H1 (cell line): Measurements from ENCODE around the gene PROCR. TPM values are rescaled to one million over a fixed set of nuclear protein-coding genes. Genes with fewer than 3 reads are reported as not detected.

Experiments used
- CTCF ChIA-PET: fragments of 300-600 bp; sonication (Branson Sonifier 250); formaldehyde crosslinking; loops from one replicate; lab custom pipeline; 2021; ENCODE audit not compliant: partially characterized antibody; lab: Charles Lee
- POLR2A ChIA-PET: fragments of 300-600 bp; sonication (Branson Sonifier 250); formaldehyde crosslinking; loops from one replicate; lab custom pipeline; 2021; ENCODE audit warnings: inconsistent platforms; ENCODE audit not compliant: partially characterized antibody; lab: Charles Lee
- DNase-seq, 2 experiments: peaks; one replicate each; pipeline versions ENCODE4 v3.0.0 to v3.0.0-alpha.2; 2010 to 2022; ENCODE audit warnings: low spot score in 2 of 2, low read depth in 1 of 2, mixed read lengths in 1 of 2
- FAIRE-seq: peaks from 2 replicates; lab custom pipeline; 2011; peaks lifted over from hg19 to GRCh38; lab: Jason Lieb, UNC
- H2AFZ ChIP-seq: 2 replicates; pipeline ENCODE4 v1.8.1; 2012; ENCODE audit warnings: low read length, inconsistent platforms
- H2AK5ac ChIP-seq: 2 replicates; pipeline ENCODE4 v1.6.1; 2013; ENCODE audit warnings: low read depth, low read length
- H2BK120ac ChIP-seq: replicated peaks from 2 replicates; pipeline ENCODE3; 2013; ENCODE audit warnings: low read depth, low read length, inconsistent platforms
- H2BK12ac ChIP-seq: 2 replicates; pipeline ENCODE4 v1.6.1; 2013; ENCODE audit warnings: low read depth, low read length
- H2BK15ac ChIP-seq: 2 replicates; pipeline ENCODE4 v1.6.1; 2013; ENCODE audit warnings: low read length
- H2BK20ac ChIP-seq: 2 replicates; pipeline ENCODE4 v1.6.1; 2013; ENCODE audit warnings: low read length
- H2BK5ac ChIP-seq: 2 replicates; pipeline ENCODE4 v1.6.1; 2013; ENCODE audit warnings: low read depth, low read length
- H3K14ac ChIP-seq: 2 replicates; pipeline ENCODE4 v1.6.1; 2013; ENCODE audit warnings: inconsistent platforms; ENCODE audit not compliant: insufficient read length
- H3K18ac ChIP-seq: 2 replicates; pipeline ENCODE4 v1.6.1; 2013; ENCODE audit warnings: low read length; ENCODE audit errors: extremely low read depth
- H3K23ac ChIP-seq: 2 replicates; pipeline ENCODE4 v1.6.1; 2013; ENCODE audit warnings: inconsistent platforms; ENCODE audit not compliant: insufficient read length
- H3K23me2 ChIP-seq: 2 replicates; pipeline ENCODE4 v1.6.1; 2013; ENCODE audit warnings: low read depth, low read length
- H3K27ac ChIP-seq: 2 replicates; pipeline ENCODE4 v1.6.1; 2011; ENCODE audit warnings: low read depth, low read length, inconsistent platforms
- H3K27me3 ChIP-seq, 4 experiments: replicated peaks in 1 of 4; 1 replicate in 1 of 4; 2 replicates in 3 of 4; pipeline versions ENCODE4 v1.6.1 to v1.8.1; 2011 to 2013; ENCODE audit warnings: low read length in 3 of 4, mild to moderate bottlenecking in 3 of 4, inconsistent platforms in 2 of 4, mixed read lengths in 2 of 4, moderate library complexity in 1 of 4; ENCODE audit not compliant: control insufficient read depth in 3 of 4, insufficient read depth in 3 of 4; ENCODE audit errors: extremely low read depth in 1 of 4
- H3K36me3 ChIP-seq, 4 experiments: 2 replicates each; pipeline versions ENCODE4 v1.6.1 to v1.8.1; 2011 to 2013; ENCODE audit warnings: mild to moderate bottlenecking in 4 of 4, low read length in 3 of 4, moderate library complexity in 2 of 4, control low read depth in 1 of 4, inconsistent platforms in 1 of 4; ENCODE audit not compliant: insufficient read depth in 4 of 4, control insufficient read depth in 2 of 4
- H3K4ac ChIP-seq: replicated peaks from 2 replicates; pipeline ENCODE3; 2013; ENCODE audit warnings: low read length, low read depth, mixed read lengths, inconsistent platforms; ENCODE audit not compliant: insufficient read length
- H3K4me1 ChIP-seq, 4 experiments: replicated peaks in 1 of 4; 1 replicate in 1 of 4; 2 replicates in 3 of 4; pipeline versions ENCODE4 v1.6.1 to v1.8.1; 2011 to 2013; ENCODE audit warnings: low read length in 3 of 4, inconsistent platforms in 2 of 4, mixed read lengths in 1 of 4; ENCODE audit not compliant: insufficient read depth in 4 of 4, control insufficient read depth in 3 of 4
- H3K4me2 ChIP-seq, 2 experiments: 2 replicates each; pipeline versions ENCODE4 v1.6.1 to v1.8.1; 2011 to 2013; ENCODE audit warnings: low read depth in 2 of 2, low read length in 2 of 2, control low read depth in 1 of 2, inconsistent platforms in 1 of 2, mild to moderate bottlenecking in 1 of 2; ENCODE audit not compliant: insufficient read depth in 1 of 2
- H3K4me3 ChIP-seq, 4 experiments: fragments of 200-600, 300-600 bp in 1 of 4; sonication (generic), shearing (Covaris generic), sonication (Bioruptor Twin) in 1 of 4; 2 replicates each; pipeline versions ENCODE4 v1.5.1 to v1.8.1; 2011 to 2016; ENCODE audit warnings: low read length in 4 of 4, low read depth in 3 of 4, control low read depth in 2 of 4, inconsistent platforms in 2 of 4, mild to moderate bottlenecking in 2 of 4, mixed read lengths in 1 of 4, moderate library complexity in 1 of 4; ENCODE audit not compliant: insufficient read depth in 2 of 4; ENCODE audit errors: extremely low read depth in 1 of 4
- H3K56ac ChIP-seq: replicated peaks from 2 replicates; pipeline ENCODE3; 2013; ENCODE audit warnings: low read depth, mild to moderate bottlenecking, mixed read lengths, low read length, inconsistent platforms; ENCODE audit not compliant: insufficient read length
- H3K79me1 ChIP-seq: 2 replicates; pipeline ENCODE4 v1.6.1; 2013; ENCODE audit warnings: low read depth, low read length, control low read depth
- H3K79me2 ChIP-seq, 2 experiments: 2 replicates each; pipeline versions ENCODE4 v1.6.1 to v1.8.1; 2012 to 2013; ENCODE audit warnings: low read length in 2 of 2, mild to moderate bottlenecking in 2 of 2, inconsistent platforms in 1 of 2; ENCODE audit not compliant: insufficient read depth in 2 of 2, control insufficient read depth in 1 of 2
- H3K9ac ChIP-seq, 4 experiments: replicated peaks in 1 of 4; 1 replicate in 1 of 4; 2 replicates in 3 of 4; pipeline versions ENCODE4 v1.6.1 to v1.8.1; 2011 to 2013; ENCODE audit warnings: low read depth in 3 of 4, low read length in 3 of 4, control low read depth in 2 of 4, mild to moderate bottlenecking in 2 of 4, moderate library complexity in 2 of 4, inconsistent platforms in 1 of 4; ENCODE audit errors: extremely low read depth in 1 of 4
- H3K9me3 ChIP-seq, 2 experiments: 2 replicates each; pipeline versions ENCODE4 v1.6.1 to v1.8.1; 2012 to 2013; ENCODE audit warnings: mild to moderate bottlenecking in 2 of 2, moderate library complexity in 2 of 2, control low read depth in 1 of 2, inconsistent platforms in 1 of 2, low read depth in 1 of 2, low read length in 1 of 2, mixed read lengths in 1 of 2; ENCODE audit not compliant: insufficient read depth in 2 of 2
- H4K20me1 ChIP-seq, 2 experiments: replicated peaks in 1 of 2; 2 replicates each; pipeline versions ENCODE3 to v1.8.1; 2011 to 2013; ENCODE audit warnings: inconsistent platforms in 2 of 2, low read length in 2 of 2, mild to moderate bottlenecking in 1 of 2; ENCODE audit not compliant: insufficient read depth in 2 of 2, control insufficient read depth in 1 of 2
- H4K5ac ChIP-seq: 2 replicates; pipeline ENCODE4 v1.6.1; 2013; ENCODE audit warnings: low read length, low read depth, mixed read lengths, inconsistent platforms; ENCODE audit not compliant: insufficient read length
- H4K8ac ChIP-seq: 2 replicates; pipeline ENCODE4 v1.8.0; 2013; ENCODE audit warnings: mild to moderate bottlenecking, moderate library complexity, low read length, inconsistent platforms; ENCODE audit not compliant: insufficient read depth; ENCODE audit errors: extremely low read depth
- H4K91ac ChIP-seq: replicated peaks from 2 replicates; pipeline ENCODE3; 2013; ENCODE audit warnings: low read length, mixed read lengths, inconsistent platforms; ENCODE audit not compliant: insufficient read length
- BRCA1 ChIP-seq: IDR thresholded peaks from 2 replicates; pipeline ENCODE4 v1.6.1; 2012; ENCODE audit warnings: low read depth, low read length, improper control_type of control experiment
- GABPA ChIP-seq: IDR thresholded peaks from 2 replicates; pipeline ENCODE4 v1.6.1; 2011; ENCODE audit warnings: mild to moderate bottlenecking, low read length, moderate library complexity, borderline replicate concordance; ENCODE audit not compliant: insufficient read depth
- WGBS, 2 experiments: shearing (Covaris generic) in 1 of 2; methylation state at CpG; one replicate each; pipeline versions ENCODE4 v1.1.6 to v1.1.7; 2013 to 2015; ENCODE audit warnings: low lambda C conversion rate in 2 of 2, mixed read lengths in 2 of 2, inconsistent platforms in 1 of 2, low coverage in 1 of 2, missing lambda C conversion rate in 1 of 2; ENCODE audit not compliant: insufficient replicate concordance in 2 of 2, insufficient coverage in 1 of 2, insufficient read length in 1 of 2; ENCODE audit errors: extremely low coverage in 1 of 2, missing lambda C conversion rate in 1 of 2; 5-methylcytosine and 5-hydroxymethylcytosine counted together
- polyA plus RNA-seq, 7 experiments: library from polyadenylated mRNA; depleted of rRNA in 3 of 7; stranded (reverse) in 5 of 7; unstranded in 2 of 7; fragments of >200 nt in 5 of 7; fragments of 200-250 nt in 2 of 7; gene quantifications; 1 replicate in 5 of 7; 2 replicates in 1 of 7; 4 replicates in 1 of 7; pipeline versions ENCODE4 v1.2.1 to v1.2.3, GENCODE V29; 2011 to 2013; ENCODE audit warnings: missing spikeins in 2 of 7, mixed read lengths in 2 of 7
- total RNA-seq: library from RNA; stranded (reverse); fragmentation: NEBNext Ultra II Directional; extraction: Animal tissue kit (Norgen Biotek cat#: 25700); gene quantifications from 2 replicates; pipeline ENCODE4 v1.2.1, GENCODE V29; 2021

The PROCR gene
- total and polyA plus RNA-seq, 2 of the 8 experiments (the other 6 are each of a cell fraction or from before 2014, with no cell fraction given), result 21.3 to 42.9 TPM

- no peak overlapping the region for H3K56ac ChIP-seq
- H2AFZ ChIP-seq, result peak overlapping the region; percentile 18
- ChIA-PET CTCF (no interaction called here), POLR2A (no interaction called here)
- FAIRE-seq (no peak), DNase-seq (no peak)
- peaks cover 6% of the 10 kb centered on the region; the same call in 1 of the 2 replicates for H3K23me2 ChIP-seq
- peaks cover 0 to 14% (median 8%) of the 10 kb centered on the region in 4 experiments; a peak in 6 of 7 replicates for H3K4me1 ChIP-seq
- peaks cover 0 to 2% (median 0%) of the 10 kb centered on the region in 4 experiments; a peak in 2 of 7 replicates for H3K27me3 ChIP-seq
- H3K18ac ChIP-seq, result peak overlapping the region; percentile 72
- no peaks in the 10 kb centered on the region for H3K36me3 ChIP-seq
- no peak overlapping the region for H3K14ac ChIP-seq
- WGBS, 2 experiments, result 86% methylated on average over 3 of the region's 3 CpGs; no CpG with 5 or more reads in 1 of the 2 experiments
- H2BK5ac ChIP-seq, result 0 out of 2 replicates have a peak overlapping the region, but pooled peaks have one; percentile 62
- no peak overlapping the region; the same call in 1 of the 2 replicates for H2AK5ac ChIP-seq
- no peak overlapping the region for H4K5ac ChIP-seq
- peak overlapping the region; percentile 45 for H2BK12ac ChIP-seq
- H3K4me2 ChIP-seq, result peak overlapping the region; percentile 71 to 72
- H4K8ac ChIP-seq, result no peak overlapping the region
- peak overlapping the region; percentile 36 to 54 (median 44); a peak in 6 of 8 replicates for H3K4me3 ChIP-seq
- no peak overlapping the region for H2BK120ac ChIP-seq
- no peaks in the 10 kb centered on the region for H4K20me1 ChIP-seq
- no peaks in the 10 kb centered on the region for H3K79me2 ChIP-seq
- no peak overlapping the region for H3K27ac ChIP-seq
- H3K79me1 ChIP-seq, result no peaks in the 10 kb centered on the region
- H2BK15ac ChIP-seq, result no peak overlapping the region
- H3K9ac ChIP-seq, result no peak overlapping the region
- no peak overlapping the region for H4K91ac ChIP-seq
- peak overlapping the region; percentile 87; the same call in 1 of the 2 replicates for H2BK20ac ChIP-seq
- H3K4ac ChIP-seq, result no peak overlapping the region
- H3K23ac ChIP-seq, result no peak overlapping the region
- no peaks in the 10 kb centered on the region for H3K9me3 ChIP-seq
- TF ChIP-seq GABPA (no peak), BRCA1 (no peak)
These were observed 548 bp downstream of the PROCR start for GRCh38 chr20:35172434-35172806.
